Parathyroid adenoma (tissue), 2 donors: ENCODE measurements around the gene SCAMP5.

Experiments
- H2AFZ ChIP-seq: fragments of 300-600 bp; sonication (generic); one replicate; pipeline ENCODE4 v1.7.0; 2017; ENCODE audit warnings: antibody characterized with exemption, mild to moderate bottlenecking
- H3K27ac ChIP-seq: fragments of 300-600 bp; sonication (generic); one replicate; pipeline ENCODE4 v1.7.0; 2017
- H3K27me3 ChIP-seq: fragments of 300-600 bp; sonication (generic); one replicate; pipeline ENCODE4 v1.7.0; 2017; ENCODE audit warnings: low read length; ENCODE audit not compliant: control insufficient read depth, insufficient read depth
- H3K36me3 ChIP-seq: fragments of 300-600 bp; sonication (generic); one replicate; pipeline ENCODE4 v1.7.0; 2017; ENCODE audit warnings: low read length; ENCODE audit not compliant: control insufficient read depth, insufficient read depth
- H3K4me1 ChIP-seq: fragments of 300-600 bp; sonication (generic); one replicate; pipeline ENCODE4 v1.7.0; 2017; ENCODE audit warnings: control low read depth
- H3K4me2 ChIP-seq: fragments of 300-600 bp; sonication (generic); one replicate; pipeline ENCODE4 v1.7.0; 2017; ENCODE audit warnings: low read length
- H3K4me3 ChIP-seq: fragments of 300-600 bp; sonication (generic); one replicate; pipeline ENCODE4 v1.7.0; 2017; ENCODE audit warnings: low read depth, low read length
- H3K79me2 ChIP-seq: fragments of 300-600 bp; sonication (generic); one replicate; pipeline ENCODE4 v1.7.0; 2017; ENCODE audit warnings: control low read depth
- H3K9ac ChIP-seq: fragments of 300-600 bp; sonication (generic); one replicate; pipeline ENCODE4 v1.7.0; 2017; ENCODE audit warnings: mild to moderate bottlenecking
- H3K9me3 ChIP-seq: fragments of 300-600 bp; sonication (generic); one replicate; pipeline ENCODE4 v1.7.0; 2017; ENCODE audit warnings: low read length; ENCODE audit not compliant: control insufficient read depth
- TF ChIP-seq, protein P1 (sequence below): fragments of 300-600 bp; sonication (generic); IDR thresholded peaks from one replicate; pipeline ENCODE4 v1.7.0; 2017; ENCODE audit warnings: antibody characterized with exemption, mild to moderate bottlenecking
- donor health status: primary hyperparathyroidism.

SCAMP5 gene

GRCh38 chr15:74995779-74996765 is 709 bp downstream of the SCAMP5 start:
- peak overlapping the region; percentile 29 for H3K9ac ChIP-seq
- H3K4me3 ChIP-seq = peak overlapping the region; percentile 85
- no peaks in the 10 kb centered on the region for H3K9me3 ChIP-seq
- peaks cover 2% of the 10 kb centered on the region for H3K4me1 ChIP-seq
- TF ChIP-seq, protein P1, sequence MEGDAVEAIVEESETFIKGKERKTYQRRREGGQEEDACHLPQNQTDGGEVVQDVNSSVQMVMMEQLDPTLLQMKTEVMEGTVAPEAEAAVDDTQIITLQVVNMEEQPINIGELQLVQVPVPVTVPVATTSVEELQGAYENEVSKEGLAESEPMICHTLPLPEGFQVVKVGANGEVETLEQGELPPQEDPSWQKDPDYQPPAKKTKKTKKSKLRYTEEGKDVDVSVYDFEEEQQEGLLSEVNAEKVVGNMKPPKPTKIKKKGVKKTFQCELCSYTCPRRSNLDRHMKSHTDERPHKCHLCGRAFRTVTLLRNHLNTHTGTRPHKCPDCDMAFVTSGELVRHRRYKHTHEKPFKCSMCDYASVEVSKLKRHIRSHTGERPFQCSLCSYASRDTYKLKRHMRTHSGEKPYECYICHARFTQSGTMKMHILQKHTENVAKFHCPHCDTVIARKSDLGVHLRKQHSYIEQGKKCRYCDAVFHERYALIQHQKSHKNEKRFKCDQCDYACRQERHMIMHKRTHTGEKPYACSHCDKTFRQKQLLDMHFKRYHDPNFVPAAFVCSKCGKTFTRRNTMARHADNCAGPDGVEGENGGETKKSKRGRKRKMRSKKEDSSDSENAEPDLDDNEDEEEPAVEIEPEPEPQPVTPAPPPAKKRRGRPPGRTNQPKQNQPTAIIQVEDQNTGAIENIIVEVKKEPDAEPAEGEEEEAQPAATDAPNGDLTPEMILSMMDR = no peak
- H2AFZ ChIP-seq = peak overlapping the region; percentile 55
- H3K4me2 ChIP-seq = peak overlapping the region; percentile 97
- H3K36me3 ChIP-seq = no peaks in the 10 kb centered on the region
- H3K79me2 ChIP-seq = peaks cover 11% of the 10 kb centered on the region
- H3K27me3 ChIP-seq = no peaks in the 10 kb centered on the region
- peak overlapping the region; percentile 91 for H3K27ac ChIP-seq

DNA sequence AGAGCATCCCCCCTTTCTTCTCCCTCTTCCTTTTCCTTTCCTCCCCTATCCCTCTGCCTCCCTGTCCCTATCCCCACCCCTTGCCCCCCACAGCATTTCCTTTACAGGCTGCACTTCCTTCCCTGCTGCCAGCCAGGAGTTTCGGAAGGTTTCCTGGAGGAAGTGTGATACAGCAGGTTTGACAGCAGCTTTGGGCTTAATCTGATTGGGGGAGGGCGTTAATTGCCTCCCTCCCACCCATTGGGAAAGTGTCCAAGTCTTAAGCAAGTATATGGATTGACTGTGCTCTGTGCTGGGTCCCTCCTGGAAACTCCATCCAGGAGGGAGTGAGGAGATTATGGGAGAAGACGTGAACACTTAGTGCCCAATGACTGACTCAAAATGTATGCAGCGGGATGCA is 1.8 kb downstream of the SCAMP5 start:
- H3K27ac ChIP-seq = peak overlapping the region; percentile 22
- peak overlapping the region; percentile 97 for H3K4me2 ChIP-seq
- no peaks in the 10 kb centered on the region for H3K9me3 ChIP-seq
- H3K4me3 ChIP-seq = peak overlapping the region; percentile 85
- H3K36me3 ChIP-seq = no peaks in the 10 kb centered on the region
- peaks cover 2% of the 10 kb centered on the region for H3K4me1 ChIP-seq
- H3K79me2 ChIP-seq = peaks cover 11% of the 10 kb centered on the region
- H2AFZ ChIP-seq = no peak overlapping the region
- no peak overlapping the region for H3K9ac ChIP-seq
- TF ChIP-seq, protein P1 = no peak
- H3K27me3 ChIP-seq = no peaks in the 10 kb centered on the region

DNA sequence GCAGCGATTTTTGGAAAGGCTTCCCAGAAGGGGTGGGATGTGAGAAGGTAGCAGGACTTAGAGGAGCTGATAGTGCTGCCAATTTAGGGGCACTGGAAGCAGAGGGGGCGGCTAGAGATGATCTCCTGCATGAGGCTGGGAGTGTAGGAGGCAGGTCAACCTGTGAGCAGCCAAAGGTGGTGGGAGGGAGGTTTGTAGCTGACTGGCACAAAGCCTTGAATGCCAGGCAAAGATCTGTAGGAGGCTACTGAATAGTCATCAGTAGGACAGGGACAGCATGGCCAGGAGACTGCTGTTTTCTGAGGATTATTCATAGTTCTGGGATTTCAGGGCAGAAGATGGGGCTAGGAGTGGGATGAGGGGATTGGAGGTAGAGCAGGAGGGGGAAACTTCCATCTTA is 2.2 kb downstream of the SCAMP5 start:
- Histone ChIP-seq H3K27me3 (no peaks in the 10 kb centered on the region), H3K9me3 (no peaks in the 10 kb centered on the region), H3K4me1 (peaks cover 5% of the 10 kb centered on the region), H3K9ac (no peak overlapping the region), H3K4me3 (no peak overlapping the region), H3K27ac (no peak overlapping the region), H3K79me2 (peaks cover 11% of the 10 kb centered on the region), H3K36me3 (no peaks in the 10 kb centered on the region), H3K4me2 (no peak overlapping the region), H2AFZ (no peak overlapping the region)
- TF ChIP-seq, protein P1 = no peak

DNA sequence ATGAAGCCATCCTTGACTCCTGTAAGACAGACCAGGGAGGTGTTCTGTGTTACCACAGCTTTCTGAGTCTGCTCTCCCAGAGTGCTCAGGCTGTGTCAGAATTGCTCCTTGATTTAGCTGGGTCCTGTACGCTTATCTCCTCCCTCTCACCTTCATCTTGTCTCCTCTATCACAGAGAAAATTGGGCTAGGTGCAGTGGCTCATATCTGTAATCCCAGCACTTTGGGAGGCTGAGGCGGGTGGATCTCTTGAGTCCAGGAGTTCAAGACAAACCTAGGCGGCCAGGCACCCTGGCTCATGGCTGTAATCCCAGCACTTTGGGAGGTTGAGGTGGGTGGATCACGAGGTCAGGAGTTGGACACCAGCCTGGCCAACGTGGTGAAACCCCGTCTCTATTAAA is 5.9 kb downstream of the SCAMP5 start:
- no peak overlapping the region for H3K4me3 ChIP-seq
- H3K9ac ChIP-seq = no peak overlapping the region
- H3K4me2 ChIP-seq = peak overlapping the region; percentile 4
- H3K27ac ChIP-seq = peak overlapping the region; percentile 54
- no peaks in the 10 kb centered on the region for H3K36me3 ChIP-seq
- H3K9me3 ChIP-seq = no peaks in the 10 kb centered on the region
- TF ChIP-seq, protein P1 = no peak
- H3K79me2 ChIP-seq = peaks cover 13% of the 10 kb centered on the region
- peaks cover 5% of the 10 kb centered on the region for H3K4me1 ChIP-seq
- no peaks in the 10 kb centered on the region for H3K27me3 ChIP-seq
- H2AFZ ChIP-seq = no peak overlapping the region
